SK-N-SH (cell line): ENCODE data around the gene AKR1E2.

Source experiments
- CTCF ChIP-seq: fragments of 200-600 bp; sonication (generic); IDR thresholded peaks from 2 replicates; pipeline ENCODE4 v1.6.1; 2017; ENCODE audit warnings: antibody characterized with exemption, mild to moderate bottlenecking, moderate library complexity
- EP300 ChIP-seq, 2 experiments: IDR thresholded peaks; 2 replicates each; pipeline versions ENCODE4 v1.4.0 to v1.6.1; 2012; ENCODE audit warnings: borderline replicate concordance in 1 of 2, low read depth in 1 of 2, low read length in 1 of 2
- POLR2AphosphoS5 ChIP-seq: IDR thresholded peaks from 2 replicates; pipeline ENCODE4 v1.6.1; 2012; ENCODE audit warnings: low read depth, low read length
- REST ChIP-seq: IDR thresholded peaks from 2 replicates; pipeline ENCODE4 v1.6.1; 2012; ENCODE audit warnings: mild to moderate bottlenecking, low read depth, low read length, moderate library complexity
- USF2 ChIP-seq: fragments of 150-350 bp; IDR thresholded peaks from 2 replicates; pipeline ENCODE4 v1.6.1; 2017; ENCODE audit warnings: antibody characterized with exemption, low read length, low read depth, borderline replicate concordance

GRCh38 chr10:4836416-4836969, 10.5 kb downstream of the AKR1E2 start:
- no peak for TF ChIP-seq CTCF
- TF ChIP-seq POLR2AphosphoS5 = no peak
- TF ChIP-seq USF2 = no peak
- TF ChIP-seq REST = no peak
- TF ChIP-seq EP300 (IDR thresholded peaks at IDR 0.05; ENCODE audit: borderline replicate concordance in 1 of 2, low read depth in 1 of 2, low read length in 1 of 2) = no peak
